PC-3 (cell line): ENCODE measurements around the gene ASCC3.

Experiments
- CTCF ChIP-seq: fragments of 300-600 bp; sonication (generic); conservative IDR thresholded peaks from 2 replicates; pipeline ENCODE4 v1.5.1; 2017; ENCODE audit warnings: antibody characterized with exemption, low read depth, mild to moderate bottlenecking, low read length
- EZH2phosphoT487 ChIP-seq: fragments of 300-600 bp; sonication (generic); IDR thresholded peaks from 2 replicates; pipeline ENCODE4 v1.6.1; 2018; ENCODE audit warnings: mild to moderate bottlenecking, antibody characterized with exemption, low read length, borderline replicate concordance

DNA sequence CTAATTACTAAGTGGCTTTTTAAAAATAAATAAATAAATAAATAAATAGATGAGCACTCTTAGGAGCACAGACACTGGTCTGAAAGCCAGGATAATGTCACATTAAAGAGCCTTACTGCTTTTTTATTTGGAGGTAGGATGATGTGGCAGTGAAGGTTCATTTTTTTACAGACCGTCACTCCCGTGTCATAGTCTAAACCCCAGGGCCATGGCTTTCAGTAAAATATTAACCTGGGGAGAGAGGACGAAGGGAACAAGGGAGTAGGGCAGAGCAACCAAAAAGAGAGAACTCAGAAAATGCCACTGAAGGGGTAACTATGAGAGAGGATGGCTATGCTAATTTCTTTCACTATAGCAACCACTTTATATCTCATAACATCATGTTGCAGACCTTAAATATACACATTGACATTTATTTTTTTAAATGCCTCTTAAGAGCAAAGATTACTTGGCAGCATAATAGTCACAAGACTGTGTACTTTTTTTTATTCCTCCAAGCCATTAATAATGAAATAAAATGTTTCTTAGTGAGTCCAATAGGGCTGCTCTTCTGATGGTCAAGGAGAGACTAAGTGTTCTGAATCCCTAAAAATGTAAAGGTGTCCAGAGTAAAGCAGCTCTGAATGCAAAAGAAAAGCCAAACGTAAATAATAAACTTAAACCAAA is 315.6 kb downstream of the ASCC3 start:
- TF ChIP-seq CTCF, result no peak
- TF ChIP-seq EZH2phosphoT487, result no peak
